GM12891 (cell line): ENCODE measurements around the gene LRMDA.

ENCODE experiments used
- POLR2A ChIP-seq: IDR thresholded peaks from 2 replicates; pipeline ENCODE4 v1.6.1; 2011; ENCODE audit warnings: low read depth, low read length, control low read depth
- POLR2AphosphoS5 ChIP-seq: IDR thresholded peaks from 2 replicates; pipeline ENCODE4 v1.6.1; 2011; ENCODE audit warnings: low read depth, low read length, control low read depth
- POU2F2 ChIP-seq: IDR thresholded peaks from 2 replicates; pipeline ENCODE4 v1.6.1; 2011; ENCODE audit warnings: low read depth, mild to moderate bottlenecking, control low read depth, low read length, moderate library complexity
- SPI1 ChIP-seq: IDR thresholded peaks from 2 replicates; pipeline ENCODE4 v1.6.1; 2011; ENCODE audit warnings: low read depth, low read length, control low read depth
- TAF1 ChIP-seq: IDR thresholded peaks from 2 replicates; pipeline ENCODE4 v1.6.1; 2011; ENCODE audit warnings: low read depth, low read length, control low read depth

GRCh38 chr10:76491216-76491615 lies 1059.8 kb downstream of the LRMDA start:
- TF ChIP-seq POLR2AphosphoS5 (no peak), TAF1 (no peak), SPI1 (no peak), POLR2A (no peak), POU2F2 (no peak)
